Measurements from ENCODE around the gene TPD52L1.

The TPD52L1 gene

GRCh38 chr6:125183391-125183790 is 29.8 kb downstream of the TPD52L1 start:
- DNase-seq, result no peak

DNA sequence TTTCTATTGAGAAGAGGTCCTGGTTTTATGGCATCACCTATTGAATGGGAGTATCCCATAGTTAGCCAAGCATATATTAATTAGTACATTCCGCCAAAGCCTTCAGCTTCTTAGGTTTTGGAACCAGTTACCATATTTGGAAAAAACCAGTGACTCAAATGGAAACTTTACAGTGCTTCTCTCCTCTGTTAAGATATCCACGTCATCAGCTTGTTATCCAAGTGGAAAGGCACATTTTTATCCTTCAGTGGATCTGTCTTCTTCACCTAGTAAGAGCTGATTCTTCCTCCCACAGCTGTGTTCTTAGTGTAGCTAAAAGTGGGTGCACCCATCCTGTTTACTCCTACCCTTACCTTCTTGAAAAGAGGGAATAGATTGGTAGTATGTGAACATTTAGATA is 34.5 kb downstream of the TPD52L1 start:
- DNase-seq, result no peak

- DNase-seq, result no peak
Measured at GRCh38 chr6:125188594-125189203, 35.1 kb downstream of the TPD52L1 start.

GRCh38 chr6:125189494-125189893 is 35.9 kb downstream of the TPD52L1 start:
- DNase-seq, result no peak

DNA sequence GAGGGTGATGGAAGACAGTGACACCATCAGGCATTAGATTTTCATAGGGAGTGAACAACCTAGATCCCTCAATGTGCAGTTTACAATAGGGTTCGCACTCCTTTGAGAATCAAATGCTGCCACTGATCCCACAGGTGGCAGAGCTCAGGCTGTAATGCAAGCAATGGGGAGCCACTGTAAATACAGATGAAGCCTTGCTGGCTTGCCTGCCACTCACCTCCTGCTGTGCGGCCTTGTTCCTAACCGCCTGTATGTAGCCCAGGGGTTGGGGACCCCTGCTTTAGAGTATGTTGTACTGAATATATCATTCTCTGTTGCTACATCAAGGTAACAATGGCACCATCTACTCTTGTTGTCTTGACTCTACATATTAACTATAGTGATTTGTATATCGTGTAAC is 37.1 kb downstream of the TPD52L1 start:
- no peak for DNase-seq

- DNase-seq, result peak; percentile 45 to 50
Measured at GRCh38 chr6:125191916-125192609, 38.5 kb downstream of the TPD52L1 start.

DNA sequence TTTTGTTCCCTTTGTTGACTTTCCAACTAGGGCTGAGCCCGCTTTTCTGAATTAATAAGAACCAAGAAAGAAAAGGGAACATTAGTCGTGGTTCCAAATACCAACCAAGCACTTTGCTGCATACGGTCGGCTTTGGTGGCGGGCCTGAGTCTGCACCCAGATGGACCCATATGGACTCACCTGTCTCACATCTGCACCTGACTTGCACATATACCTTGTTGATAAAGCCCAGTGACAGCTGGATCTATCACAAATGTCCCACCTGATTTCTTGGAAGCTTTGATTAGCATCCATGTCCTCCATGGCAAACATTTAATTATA is 39.0 kb downstream of the TPD52L1 start:
- DNase-seq, result no peak

- DNase-seq, result no peak
Measured at GRCh38 chr6:125193208-125193607, 39.6 kb downstream of the TPD52L1 start.

GRCh38 chr6:125194941-125195340 is 41.4 kb downstream of the TPD52L1 start:
- DNase-seq, result no peak

- DNase-seq, result no peak
Measured at GRCh38 chr6:125195526-125195925, 42.0 kb downstream of the TPD52L1 start.

- no peak for DNase-seq
Measured at GRCh38 chr6:125196613-125197012, 43.0 kb downstream of the TPD52L1 start.

DNA sequence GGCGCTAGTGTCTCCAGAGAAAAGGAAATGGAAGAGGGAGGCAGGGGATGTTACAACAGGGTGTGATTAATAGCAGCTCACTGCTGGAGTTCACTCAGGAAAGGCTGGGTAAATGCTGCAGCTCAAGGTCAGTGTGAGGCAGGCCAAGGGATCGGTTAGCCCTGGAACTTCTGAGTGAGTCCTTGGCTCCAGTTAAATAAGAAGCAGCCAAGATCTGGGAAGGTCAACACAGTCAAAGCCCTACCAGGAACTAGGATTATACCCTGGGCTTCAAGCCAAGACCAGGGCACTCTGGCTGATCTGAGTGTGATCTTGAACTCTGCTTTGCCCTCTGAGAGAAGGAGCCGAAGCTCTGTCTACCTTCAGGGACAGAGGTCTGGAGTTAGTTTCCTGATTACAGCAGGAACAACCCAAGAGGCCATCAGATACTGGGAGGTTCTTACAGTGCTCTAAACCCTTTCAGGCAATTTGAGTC is 44.3 kb downstream of the TPD52L1 start:
- peak in 1 of 2 experiments; percentile 23 for DNase-seq

DNA sequence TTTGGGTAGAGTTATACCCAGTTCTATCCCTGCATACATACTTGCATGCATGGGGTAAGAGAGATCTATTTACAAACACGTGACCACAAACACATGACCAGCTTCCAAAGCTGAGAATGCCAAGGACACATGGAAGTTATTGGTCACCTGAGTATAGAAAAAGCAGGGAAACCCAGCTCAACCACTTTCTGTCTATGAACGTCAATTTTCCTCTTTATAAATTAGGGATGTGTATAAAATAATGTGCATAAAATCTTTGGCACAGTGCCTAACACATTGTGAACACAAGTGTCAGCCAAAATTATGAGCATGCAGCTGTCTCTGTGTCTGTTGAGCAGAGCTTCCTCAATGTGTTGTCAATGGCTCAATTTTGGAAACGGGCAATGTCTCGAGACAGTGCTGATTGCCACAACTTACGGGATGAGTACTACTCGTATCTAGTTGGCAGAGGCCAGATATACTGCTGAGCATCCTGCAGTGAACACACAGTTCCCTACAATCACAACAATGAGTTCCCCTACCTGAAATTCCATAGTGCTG is 44.9 kb downstream of the TPD52L1 start:
- peak in 1 of 2 experiments; percentile 50 for DNase-seq

- DNase-seq, result no peak
Measured at GRCh38 chr6:125200941-125201340, 47.4 kb downstream of the TPD52L1 start.

GRCh38 chr6:125201961-125202729 is 48.6 kb downstream of the TPD52L1 start:
- DNase-seq, result no peak

DNA sequence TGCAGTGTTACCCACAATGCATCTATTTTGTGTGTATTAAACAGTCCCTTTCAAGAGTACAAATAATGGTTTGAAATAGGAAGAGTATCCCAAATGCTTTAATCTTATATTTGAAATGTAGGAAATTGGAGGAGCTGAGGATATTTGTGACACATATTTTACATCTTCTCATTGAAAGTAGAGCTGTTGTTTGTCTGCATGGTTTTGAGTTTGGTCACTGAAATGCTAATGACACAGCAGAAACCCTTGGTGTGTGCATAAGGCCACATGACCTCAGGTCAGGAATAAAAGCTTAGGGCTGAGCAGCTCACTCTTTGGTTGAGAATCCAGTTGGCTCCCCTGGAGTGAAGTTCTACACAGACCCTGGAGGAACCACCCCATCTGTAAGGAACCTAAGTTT is 49.8 kb downstream of the TPD52L1 start:
- DNase-seq, result no peak

DNA sequence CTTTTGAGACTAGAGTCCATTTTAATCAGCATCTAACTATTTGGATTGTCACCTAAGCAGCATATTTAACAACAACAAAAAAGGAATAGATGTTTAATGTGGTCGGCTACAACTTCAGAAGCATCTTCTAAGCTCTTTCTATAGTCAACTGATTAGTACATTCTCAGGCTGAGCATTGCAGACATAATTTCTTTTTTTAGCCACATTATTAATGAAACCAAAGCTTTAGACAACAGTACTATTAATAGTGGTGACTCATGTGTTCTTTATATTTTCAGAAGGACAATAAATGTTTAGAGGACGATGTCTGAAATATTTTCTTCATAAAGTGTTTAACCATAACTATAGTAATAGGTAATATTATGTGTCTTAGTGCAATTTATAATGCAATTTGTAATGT is 52.4 kb downstream of the TPD52L1 start:
- no peak for DNase-seq

DNA sequence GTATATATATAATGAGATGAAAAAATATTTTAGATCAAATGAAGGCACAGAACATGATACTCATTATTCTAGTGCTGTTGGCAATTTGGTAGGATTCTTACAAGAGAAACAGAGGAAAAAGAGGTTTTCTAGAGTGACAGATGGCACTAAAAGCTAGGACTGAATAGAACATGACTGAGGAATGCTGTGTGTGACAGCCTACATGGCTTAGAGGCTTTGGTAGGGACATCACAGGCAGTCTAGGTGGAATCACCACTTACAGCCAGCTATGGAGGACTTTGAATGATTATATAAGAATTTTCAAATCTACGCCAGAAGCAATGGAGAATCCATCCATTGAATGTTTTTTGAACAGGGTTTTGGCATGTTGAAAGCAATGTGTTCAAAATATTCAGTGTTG is 52.8 kb downstream of the TPD52L1 start:
- DNase-seq, result no peak

DNA sequence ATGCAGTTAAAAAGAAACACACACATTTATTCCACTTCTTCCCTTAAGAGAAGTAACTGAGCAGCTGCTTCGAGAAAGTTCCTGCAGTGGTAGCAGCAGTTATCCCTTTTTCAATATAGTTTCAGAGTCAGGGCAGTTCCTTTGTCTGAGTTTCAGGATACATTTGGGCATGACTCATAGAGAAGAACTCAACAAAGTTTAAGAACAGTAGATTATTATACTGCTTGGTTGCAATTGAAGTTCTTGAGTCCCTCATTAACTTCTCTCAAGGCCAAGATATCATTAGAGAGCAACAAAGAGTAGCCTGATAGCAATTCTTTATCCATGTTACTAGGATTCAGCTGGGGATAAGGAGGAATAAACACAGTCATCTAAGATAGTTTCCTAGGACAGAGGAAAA is 54.4 kb downstream of the TPD52L1 start:
- no peak for DNase-seq

GRCh38 chr6:125208625-125209249 is 55.2 kb downstream of the TPD52L1 start:
- DNase-seq, result no peak

DNA sequence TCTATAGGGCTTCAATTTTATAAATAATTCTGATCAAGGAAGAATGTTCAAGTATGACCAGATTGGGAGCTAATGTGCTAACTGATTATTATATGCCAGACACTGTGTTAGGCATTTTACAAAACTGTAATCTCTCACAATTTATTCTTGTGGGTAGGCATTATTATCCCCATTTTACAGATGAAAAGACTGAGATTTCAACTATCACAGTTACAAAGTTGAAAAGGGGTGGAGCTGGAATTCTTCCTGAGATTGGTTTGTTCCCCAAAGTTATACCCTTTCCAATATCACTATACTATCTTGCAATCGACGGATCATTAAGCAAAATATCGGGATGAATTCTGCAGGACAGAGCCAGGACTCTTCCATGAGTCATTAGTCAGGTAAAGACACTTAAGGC is 57.1 kb downstream of the TPD52L1 start:
- no peak for DNase-seq

DNA sequence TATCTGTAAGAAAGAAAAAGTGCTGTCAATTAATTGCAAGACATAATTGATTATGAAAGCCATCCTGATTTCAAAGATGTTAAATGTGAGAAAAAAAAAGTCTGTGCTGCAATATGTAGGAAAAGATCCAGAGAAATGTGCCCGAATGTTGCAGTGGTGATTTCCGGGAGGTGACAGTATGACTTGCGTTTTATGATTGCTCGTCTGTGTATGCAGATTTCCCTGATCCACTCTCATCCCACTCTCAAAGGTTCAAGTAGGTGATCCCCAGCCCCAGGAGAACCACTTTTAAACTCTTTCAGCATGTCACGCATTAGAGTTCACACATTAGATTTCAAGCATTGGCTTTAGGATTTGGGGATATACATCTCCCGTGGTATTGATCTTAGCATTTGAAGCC is 57.8 kb downstream of the TPD52L1 start:
- no peak for DNase-seq

DNA sequence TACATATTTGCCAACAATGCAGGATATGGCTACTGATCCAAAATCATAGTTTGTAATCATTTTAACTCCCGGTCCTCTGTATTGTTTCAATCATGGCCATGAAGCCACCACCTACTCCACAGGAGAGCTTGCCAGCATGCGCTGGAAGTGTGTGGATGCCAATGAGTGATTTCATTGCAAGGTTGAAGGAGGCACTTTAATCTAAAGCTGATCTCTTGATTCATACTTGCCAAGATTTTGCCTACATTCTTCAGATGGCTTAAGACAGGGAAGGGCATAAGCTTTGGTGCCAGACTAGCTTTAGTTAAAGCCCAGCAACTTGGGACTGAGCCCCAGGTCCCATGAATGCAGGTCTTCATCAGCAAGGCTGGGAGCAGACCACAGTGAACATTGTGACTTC is 58.8 kb downstream of the TPD52L1 start:
- DNase-seq, result no peak

Measured in NCI-H2081 (cell line).